CD4-positive, alpha-beta T cell treated with Interleukin-1 beta for 1 hour (primary cell): ENCODE results near the gene MRPS6.

Experiments
- DNase-seq, 2 donors: peaks; one replicate each; pipeline ENCODE4 v3.0.0-alpha.2; 2020 to 2022

MRPS6 gene

DNA sequence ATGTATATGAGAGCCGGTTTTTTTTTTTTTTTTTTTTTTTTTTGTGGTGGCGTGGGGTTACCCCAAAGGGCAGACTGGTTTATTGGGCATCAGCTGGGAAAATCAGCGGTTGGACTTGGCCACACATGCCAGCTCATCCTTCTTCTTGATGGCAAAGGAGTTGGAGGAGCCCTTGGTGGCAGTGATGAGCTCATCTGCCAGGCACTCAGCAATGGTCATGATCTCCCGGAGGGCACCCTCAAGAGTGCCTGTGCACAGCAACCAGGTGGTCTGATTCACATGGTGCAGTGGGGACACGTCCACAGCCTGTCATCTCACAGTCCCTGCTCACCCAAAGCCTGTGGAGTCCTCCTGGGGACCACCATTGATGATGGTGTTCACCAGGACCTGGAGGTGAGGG, 62.0 kb downstream of the MRPS6 start:
- no peak for DNase-seq

DNA sequence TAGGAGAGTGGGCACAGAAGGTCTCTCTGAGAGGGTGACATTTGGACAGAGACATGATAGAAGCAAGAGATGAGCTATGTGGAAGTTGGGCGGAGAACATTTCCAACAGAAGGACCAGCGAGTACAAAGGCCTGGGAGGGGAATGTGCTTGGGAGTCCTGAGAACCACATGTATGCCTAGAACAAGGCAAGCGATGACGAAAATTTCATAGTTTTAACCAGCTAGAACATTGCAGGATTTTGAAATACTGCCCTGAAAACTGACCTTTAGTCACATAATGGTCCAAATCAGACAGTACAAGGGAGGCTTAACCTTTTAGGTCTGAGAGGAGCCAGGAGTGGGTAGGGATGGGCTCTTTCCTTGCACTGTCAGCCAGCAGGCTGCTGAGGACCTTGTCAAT, 68.0 kb downstream of the MRPS6 start:
- DNase-seq: no peak

DNA sequence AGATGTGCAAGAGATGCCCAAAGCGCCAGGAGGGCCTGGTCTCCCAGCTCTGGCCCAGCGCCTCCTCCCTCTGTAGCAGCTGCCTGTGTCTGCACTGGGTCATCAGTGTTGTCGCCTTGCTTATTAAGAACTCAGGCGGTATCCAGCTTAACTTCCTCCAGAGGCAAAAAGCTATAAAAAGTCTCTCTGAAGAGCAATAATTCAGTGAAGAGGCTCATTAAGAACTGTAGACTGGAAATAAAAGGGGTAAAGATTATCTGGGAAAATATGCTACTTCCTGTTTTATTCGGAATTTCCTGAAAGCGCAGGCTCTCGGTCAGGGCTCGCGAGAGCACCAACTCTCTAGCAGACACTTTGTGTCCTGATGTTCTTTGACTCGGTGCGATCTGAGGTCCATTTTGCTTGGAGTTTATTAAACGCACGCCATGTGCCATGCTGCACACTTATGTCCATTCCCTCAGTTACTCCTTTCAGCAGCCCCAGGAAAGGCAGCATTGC, 70.4 kb downstream of the MRPS6 start:
- no peak for DNase-seq

DNA sequence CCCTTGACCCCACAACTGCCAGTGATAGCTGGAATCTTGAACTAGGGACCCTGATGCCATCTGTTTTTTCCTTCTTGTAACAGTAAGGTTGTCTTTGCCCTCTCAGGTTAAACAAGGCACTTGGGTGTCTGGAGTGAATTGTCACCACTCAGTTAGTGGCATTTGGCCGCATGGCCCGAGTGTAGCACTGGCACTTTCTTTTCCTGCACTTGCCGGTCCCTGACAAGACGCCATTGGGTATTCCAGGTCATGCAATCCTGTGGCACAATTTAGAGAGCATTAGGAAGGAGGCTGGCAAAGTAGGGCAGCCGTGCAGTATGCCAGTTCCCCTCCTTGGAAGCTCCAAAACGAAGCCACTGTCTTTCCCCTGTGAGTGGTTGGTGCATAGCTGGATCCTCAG, 70.8 kb downstream of the MRPS6 start:
- DNase-seq: no peak

DNA sequence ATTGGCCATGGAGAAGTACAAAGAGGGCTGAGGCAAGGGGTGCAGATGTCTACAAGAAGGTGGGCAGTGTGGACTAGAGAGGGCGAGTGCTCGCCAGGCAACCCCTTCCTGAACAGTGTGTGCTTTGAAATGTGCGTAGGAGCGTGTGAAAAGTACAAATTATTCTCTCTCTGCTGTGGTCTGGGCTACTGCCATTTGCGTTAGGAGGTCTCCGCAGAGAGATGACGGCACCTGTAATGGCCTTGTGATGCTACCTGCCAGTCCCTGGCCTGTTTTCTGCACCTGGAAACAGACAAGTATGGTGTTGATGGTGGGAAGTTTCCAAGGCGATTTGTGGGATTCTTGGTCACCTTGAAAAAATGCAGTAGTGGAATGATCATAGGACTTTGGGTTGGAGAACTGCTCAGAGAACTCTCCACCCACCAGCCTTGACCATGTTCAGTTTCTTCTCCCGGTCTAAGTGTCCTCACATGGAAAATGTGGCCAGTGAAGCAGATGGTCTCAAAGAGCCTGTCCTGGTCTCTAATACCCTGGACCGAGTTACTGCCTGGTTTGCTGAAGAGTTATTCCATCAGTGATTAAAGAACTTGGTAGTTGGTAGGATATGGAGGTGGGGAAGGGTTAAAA, 74.5 kb downstream of the MRPS6 start:
- no peak for DNase-seq

DNA sequence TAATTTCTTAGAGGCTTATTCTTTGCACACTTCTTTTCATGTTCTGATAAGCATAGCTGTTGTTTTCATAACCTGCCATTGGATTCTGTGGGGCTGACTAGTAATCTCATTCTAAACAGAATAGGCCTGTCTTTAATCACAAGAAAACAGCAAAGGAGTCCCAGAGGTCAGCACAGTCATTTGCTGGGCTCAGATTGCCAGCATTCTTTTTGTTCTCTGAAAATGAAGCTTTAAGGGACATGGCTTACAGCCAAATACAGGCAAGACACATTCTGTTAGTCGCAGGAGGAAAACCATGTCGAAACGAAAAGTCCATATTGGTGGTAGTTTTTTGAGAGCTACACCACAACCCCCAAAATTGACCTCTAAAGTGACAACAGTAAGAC, 75.0 kb downstream of the MRPS6 start:
- DNase-seq: no peak

DNA sequence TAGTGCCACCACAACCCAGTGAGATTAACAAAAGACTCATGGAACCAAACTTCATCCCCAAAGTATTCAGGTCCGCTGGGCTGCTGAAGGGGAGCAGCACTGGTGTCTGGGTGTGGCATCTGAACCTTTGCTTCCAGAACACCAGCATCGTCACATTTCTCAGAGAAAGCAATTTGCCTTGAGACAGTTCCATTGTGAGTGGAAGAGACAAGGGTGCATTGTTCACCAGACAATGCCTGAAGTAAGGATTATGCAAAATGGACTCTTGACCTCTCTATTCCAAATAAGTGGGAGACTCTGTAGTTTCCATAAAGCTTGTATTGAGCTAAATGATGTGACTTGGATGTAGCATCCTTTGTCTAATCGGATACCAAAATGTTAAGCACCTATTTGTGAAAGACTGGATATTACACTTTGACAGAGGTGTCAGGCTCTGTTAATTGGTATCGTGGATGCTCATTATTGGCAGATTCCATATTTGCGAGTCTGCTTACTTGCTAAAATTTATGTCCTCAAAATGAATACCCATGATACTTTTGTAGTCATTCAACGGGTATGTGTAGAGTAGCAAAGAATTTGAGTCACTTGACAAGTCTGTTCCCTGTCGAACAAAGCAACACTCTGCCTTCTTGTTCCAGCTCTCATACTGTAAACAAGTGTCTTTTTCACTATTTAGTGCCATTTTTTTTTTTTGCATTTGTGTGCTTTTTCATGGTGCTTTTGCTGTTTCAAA, 75.6 kb downstream of the MRPS6 start:
- no peak for DNase-seq

DNA sequence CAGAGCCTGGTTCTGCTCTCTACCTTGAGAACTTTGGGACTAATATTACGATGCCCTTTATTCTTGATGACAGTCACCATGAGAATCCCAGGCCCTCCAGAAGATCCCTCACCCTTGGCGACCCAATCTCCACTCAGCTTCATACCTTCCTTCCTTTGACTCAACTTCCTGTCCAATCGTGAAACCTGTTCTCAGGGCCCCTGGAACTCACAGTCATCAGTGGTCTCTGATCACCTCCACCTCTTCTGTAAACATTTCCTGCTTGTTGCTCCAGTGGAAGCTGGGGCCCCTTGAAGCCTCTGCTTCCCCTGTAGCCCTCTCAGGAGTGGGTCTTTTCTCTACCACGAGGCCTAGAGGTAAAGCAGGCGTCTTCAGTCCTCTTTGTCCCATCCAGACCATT, 79.1 kb downstream of the MRPS6 start:
- no peak for DNase-seq

DNA sequence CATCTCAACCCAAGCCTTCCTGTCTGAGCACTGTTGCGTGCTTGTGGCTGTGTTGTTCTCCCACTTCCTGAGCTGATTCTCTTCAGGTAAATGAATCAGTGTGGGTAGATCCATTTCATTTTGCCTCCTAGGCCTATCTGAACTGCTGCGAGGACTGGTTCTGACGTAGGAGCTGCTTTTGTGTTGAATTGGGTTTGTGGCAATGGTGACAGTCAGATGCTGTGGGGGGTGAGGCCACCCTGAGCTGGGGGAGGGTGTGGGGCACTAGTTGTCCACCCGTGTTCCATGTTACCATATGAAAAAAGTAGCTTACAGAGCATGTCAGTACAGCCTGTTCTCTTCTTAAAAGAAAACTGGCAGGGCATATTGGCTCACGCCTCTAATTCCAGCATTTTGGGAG, 81.5 kb downstream of the MRPS6 start:
- DNase-seq: no peak

DNA sequence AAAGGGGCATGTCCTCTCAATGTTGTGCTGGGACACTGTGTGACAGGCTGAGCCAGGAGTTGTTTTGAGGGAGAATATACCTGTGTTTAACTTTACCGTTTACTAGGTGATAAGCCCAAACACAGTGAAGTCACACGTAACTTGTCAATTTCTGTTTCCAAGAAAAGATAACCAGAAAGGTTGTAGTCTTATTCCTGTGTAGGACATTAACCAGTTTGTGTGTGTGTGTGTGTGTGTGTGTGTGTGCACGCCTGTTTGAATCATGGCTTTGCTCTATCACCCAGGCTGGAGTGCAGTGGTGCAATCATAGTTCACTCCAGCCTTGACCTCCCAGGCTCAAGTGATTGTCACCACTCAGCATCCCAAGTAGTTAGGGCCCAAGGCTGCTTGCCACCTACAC, 83.6 kb downstream of the MRPS6 start:
- no peak for DNase-seq

DNA sequence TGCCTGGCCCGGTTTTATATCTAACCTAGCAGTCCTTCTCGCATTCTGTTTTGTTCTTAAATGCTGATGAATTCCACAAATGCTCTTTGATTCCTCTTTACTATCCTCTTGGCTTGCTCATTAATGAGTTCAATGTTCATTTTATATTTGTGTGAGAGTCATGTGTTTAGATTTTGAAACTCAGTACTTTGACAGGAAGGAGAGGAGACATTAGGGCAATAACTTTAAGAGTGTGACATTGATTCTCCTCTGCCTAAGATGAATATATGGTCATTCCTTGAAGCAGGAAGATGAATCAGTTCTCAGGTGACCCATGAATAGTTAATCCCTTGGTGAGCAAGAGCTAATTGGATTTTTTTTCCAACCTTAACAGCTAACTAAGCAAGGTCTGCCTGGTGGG, 84.1 kb downstream of the MRPS6 start:
- DNase-seq: no peak

DNA sequence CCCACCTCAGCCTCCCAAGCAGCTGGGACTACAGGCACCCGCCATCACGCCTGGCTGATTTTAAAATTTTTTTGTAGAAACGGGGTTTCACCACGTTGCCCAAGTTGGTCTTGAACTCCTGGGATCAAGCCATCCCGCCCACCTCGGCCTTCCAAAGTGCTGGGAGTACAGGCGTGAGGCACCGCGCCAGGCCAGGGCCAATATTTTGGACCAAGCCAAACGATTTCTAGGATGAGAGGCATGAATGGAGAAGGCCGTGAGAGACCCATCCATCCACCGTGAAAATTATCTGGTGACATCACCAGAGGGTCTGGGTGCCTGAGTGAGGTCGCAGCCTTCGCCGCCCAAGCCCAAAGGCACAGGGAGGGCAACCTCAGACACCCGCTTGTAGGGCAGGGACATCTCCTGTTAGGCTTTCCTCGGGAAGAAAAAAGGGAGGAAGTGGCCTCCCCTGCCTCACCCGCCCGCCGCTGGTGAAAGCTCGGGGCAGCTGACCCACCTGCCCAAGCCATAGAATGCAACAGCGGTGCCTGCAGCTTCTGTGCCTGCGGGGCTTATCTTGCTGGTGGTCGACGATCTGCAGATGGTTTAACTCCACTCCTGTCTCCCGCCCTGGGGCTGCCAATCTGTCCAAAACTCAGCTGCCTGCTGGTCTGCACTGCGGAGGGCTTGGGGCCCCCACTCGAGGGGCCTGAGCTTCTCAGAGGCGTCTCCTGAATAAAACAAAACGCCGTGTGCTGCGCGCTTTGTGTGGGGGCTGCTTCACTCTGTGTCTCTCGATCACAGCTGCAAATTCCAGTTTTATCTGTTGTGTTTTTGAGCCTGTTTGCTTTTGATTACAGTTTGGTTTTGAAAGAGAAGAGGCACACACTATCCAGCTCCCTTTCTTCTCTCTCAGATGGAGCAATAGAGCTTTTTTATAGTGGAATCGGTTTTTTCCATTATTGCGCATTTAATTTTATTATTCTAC, 85.8 kb downstream of the MRPS6 start:
- no peak for DNase-seq

DNA sequence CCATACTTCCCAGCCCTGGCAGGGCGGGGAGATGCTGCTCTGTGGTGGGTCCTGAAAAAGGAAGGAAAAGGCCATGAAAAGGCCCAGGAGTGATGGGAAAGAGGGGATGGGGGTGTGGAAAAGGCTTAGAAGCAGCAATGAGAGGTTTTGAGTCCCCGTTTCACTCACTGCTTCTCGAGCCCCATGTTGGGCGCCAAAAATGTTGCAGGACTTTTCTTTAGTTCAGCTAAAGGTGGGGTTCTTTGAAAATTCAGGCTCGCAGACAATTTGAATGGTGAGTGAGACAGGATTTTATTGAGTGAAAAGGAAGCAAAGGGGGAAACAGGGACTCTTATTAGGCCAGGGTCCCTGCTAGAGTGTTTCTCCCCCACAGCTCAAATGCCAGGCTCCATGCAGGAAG, 93.1 kb downstream of the MRPS6 start:
- peak in 1 of 2 donors; percentile 2 for DNase-seq

DNA sequence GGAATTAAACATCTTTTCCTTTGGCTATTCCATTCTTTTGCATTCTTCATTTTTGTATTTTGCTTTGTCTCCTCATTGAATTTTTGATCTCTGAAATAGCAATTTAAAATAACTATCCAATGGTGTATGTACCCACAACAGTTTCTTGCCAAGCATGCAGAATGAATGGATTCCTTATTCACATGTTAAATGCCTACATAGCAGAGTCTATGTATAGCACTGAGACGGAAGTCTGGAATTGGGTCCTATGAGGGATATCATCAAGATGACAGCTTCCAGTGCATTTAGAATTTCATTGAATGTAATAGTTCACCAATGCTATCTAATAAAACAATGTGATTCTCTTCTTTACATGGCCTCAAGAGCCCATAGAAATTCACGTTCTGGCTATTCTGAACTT, 97.5 kb downstream of the MRPS6 start:
- no peak for DNase-seq

DNA sequence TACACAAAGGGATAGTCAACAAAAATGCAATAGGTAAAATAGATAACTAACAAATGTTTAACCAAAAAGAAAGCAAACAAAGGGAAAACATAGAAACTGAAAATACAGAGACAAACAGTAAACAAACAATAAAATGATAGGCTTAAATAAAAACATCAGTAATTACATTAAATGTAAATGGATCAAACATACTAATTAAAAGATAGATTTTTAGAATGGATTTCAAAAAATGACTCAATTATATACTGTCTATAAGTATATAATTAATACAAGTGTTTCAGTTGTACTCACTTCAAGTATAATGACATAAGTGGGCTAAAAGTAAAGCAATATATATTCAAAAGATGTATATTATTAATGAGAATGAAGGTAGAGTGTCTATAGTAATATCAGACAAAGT, 101.1 kb downstream of the MRPS6 start:
- DNase-seq: no peak

DNA sequence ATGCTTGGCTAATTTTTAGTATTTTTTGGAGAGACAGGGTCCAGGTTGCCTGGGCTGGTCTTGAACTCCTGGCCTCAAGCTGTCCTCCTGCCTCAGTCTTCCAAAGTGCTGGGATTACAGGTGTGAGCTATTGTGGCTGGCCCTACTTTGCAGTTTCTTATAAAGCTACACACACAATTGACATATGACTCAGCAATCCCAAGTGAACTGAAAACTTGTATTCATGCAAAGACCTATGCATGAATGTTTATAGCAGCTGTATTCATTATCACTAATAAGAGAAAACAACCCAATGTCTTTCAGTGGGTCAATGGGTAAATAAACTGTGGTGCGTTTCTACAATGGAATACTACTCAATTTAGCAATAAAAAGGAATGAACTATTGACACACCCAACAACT, 103.1 kb downstream of the MRPS6 start:
- no peak for DNase-seq

DNA sequence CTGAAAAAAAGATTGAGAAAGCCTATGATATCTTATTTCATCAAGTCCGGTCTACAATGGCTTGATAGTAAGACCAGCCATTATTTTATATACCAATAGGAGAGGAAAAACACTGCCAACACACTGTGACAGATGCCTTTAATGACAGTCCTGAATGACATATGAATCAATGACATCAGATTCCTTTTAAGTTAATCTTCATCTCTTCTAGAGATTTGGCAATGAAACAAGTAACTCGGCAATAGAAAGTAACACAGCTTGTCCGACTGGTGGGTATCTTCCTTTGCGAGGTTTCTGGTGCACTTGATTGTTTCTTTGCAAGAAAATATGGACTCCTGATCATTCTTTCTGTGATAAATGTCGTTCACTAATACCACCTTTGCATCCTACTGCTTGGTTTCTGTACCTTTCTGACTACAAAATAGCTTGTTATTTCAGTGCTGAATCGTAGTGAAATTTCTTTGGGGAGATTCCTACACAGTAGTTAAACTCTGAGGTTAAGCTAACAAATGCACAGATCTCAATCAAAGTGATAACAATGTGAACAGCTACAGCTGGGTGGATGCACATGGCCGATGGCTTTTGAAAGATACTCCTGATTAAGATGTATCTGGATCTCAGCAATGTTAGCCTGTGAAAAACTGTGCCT, 104.7 kb downstream of the MRPS6 start:
- no peak for DNase-seq

DNA sequence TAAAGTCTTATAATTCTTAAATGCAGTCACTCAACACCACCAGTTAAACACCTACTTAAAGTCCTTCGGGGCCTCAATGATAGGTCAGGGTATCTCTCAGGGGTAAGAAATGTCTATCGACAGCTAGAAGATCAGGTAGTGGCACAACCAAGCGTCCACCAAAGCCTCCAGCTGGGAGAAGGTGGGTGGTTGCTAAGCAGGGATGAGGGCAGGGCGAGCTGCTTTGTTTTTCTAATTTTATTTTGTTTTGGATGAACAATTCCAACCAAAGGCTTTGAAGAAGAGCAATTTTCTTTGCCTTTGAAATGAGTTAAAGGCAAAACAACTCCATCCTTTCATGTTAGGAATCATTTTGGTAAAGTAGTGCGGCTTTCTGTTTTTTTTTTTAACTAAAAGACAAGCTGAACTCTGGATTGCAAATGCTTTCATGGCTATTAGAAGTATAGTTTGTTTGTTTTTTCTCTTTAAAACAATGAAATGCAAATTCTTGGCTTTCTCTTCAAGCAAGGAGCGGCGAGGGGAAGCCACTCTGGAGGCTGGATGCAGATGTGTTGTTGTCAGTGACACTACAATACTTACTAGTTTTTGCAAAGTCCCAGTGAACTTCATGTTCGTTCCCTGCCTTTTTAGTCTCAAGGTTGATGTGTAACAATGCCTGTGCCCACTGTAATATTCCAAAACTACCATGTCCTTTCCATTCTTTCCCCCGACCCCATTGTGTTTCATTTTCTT, 106.0 kb downstream of the MRPS6 start:
- DNase-seq: no peak

DNA sequence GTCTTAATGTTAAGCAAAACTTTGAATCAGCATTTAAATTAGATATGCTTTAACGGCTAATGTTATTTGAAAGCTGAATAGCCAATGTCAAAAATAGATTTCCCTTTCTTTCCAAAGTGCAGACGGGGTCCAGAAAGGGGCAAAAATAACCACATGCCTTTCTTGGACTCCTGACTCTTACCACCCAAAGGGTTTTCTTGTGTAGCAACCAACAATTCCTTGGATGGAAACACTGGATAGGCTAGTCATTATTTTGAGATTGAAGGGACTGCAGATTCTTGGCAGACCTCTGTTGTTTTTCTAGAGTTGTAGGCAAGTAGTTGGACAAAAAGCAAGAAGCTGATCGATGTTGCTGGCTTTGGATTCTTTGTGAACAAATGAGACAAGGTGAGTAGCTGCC, 107.0 kb downstream of the MRPS6 start:
- no peak for DNase-seq

DNA sequence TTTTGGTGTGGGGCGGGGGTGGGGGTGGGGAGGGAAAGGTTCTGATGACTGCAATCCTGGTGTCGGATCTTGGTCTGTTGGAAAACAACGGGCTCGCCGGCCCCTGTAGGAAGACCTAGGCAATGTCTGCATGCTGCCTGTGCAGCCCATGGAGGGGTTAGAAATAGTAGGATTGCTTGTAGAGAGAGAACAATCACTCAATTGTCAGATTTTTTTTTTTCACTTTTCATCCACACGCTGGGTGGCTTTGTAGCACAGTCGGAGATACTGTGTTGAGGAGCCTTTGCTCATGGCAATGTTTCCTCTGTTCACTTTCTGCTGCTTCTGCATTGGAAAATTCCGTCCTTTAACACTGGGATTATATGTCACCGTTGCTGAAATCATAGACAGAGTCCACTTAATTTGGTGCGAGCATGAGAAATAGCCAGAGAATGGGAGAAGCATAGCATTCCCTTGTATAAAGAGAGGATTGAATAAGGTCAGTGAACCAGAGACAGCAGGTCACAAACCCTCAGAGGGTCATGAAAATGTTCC, 107.5 kb downstream of the MRPS6 start:
- no peak for DNase-seq

DNA sequence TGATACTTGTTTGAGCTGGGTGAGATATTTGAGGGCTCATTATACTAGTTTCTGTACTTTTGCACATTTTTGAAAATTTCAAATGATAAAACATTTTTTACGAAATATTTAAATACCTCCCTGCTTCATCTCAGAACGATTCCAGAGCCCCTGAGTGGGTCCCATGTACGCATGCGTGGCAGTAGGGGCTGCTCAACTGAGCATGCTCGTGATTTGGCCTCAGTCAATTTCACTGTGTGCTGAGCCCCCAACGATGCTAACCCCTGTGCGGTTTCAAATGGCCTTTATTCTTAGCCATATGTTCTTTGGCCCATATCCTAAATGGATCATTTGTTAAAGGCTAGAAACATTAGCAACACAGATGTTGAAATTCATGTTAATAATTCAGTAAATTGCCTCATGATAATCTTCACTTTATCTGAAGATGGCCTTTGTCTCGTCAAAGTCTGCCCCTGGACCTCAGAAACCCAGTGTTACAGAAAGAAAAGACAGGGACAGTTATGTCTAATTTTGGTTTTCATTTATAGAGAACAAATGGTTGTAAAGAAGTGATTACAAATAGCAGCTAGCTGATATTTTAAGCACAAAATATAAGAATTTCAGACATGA, 108.2 kb downstream of the MRPS6 start:
- DNase-seq: no peak

DNA sequence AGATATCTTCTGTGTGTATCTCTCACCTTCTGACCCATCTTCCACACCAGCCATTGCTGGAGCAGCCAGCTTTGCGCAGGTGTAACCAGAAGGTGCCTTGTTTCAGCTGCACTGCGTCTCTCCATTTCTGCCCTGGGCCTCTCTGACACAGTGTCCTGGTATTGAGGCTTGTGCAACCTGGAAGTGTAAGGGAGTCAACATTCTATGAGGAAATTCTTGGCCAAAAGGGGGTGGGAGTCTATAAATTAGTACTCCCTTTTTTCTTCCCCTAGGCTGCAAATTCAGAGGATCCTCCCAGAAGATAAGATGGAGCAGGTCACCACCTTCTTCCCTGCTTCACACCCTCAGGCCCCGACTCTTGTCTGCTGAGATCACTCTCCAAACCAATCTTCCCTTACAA, 109.1 kb downstream of the MRPS6 start:
- DNase-seq: no peak
